Measurements from ENCODE around the gene GALNT18. TPM values are rescaled to one million over a fixed set of nuclear protein-coding genes. Genes with fewer than 3 reads are reported as not detected.

GALNT18 gene
- total RNA-seq, 1 experiment from 2014 or later: 1.7 TPM

DNA sequence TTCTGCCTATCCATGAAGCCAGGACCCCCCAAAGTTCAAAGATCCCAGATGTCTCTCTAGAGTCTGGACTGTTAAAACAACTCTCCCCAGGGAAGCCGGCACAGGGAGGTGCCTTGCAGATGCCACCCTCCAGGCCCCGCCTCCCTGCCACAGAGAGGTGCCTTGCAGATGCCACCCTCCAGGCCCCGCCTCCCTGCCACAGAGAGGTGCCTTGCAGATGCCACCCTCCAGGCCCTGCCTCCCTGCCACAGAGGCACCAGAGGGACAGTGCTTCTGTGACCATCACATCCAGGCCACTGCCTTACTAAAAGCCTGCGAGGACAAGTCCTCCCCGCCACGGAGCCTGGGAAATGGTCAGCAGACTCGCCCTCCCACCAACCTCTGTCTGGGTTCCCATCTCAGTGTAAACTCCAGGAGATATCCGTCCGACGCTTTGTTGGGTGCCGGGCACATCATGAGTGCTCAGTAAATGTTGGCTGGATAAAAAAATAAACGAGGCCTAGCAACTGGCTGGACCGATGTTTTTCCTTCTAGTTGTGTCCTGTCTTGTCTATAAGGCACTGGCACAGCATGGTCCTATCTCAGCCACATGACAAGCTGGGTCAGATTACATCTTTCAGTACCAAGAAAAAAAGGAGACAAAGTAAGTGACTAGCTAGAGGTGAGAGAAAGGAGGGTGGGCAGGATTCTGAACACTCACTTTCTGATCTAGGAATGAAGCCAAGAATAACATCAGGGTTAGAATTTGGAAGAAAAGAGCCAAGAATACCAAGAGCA lies 177.6 kb downstream of the GALNT18 start:
- Histone ChIP-seq H4K5ac (ENCODE audit: insufficient read length, low read depth, low read length) (no peak overlapping the region), H2BK15ac (ENCODE audit: low read depth, low read length) (no peak overlapping the region), H4K20me1 (ENCODE audit: control insufficient read depth, insufficient read depth, insufficient read length) (no peaks in the 10 kb centered on the region), H2BK12ac (ENCODE audit: insufficient read length, low read depth, low read length) (no peak overlapping the region), H3K14ac (ENCODE audit: insufficient read depth, low read length) (no peak overlapping the region), H2AFZ (ENCODE audit: low read length) (no peak overlapping the region), H3K79me1 (ENCODE audit: insufficient read depth, low read depth, low read length, poor library complexity, severe bottlenecking) (no peaks in the 10 kb centered on the region), H4K8ac (replicated peaks; ENCODE audit: insufficient read length, low read depth, low read length) (no peak overlapping the region), H3K9me3 (ENCODE audit: control insufficient read depth, low read depth, low read length) (no peaks in the 10 kb centered on the region), H3K79me2 (ENCODE audit: insufficient read depth, low read length) (no peaks in the 10 kb centered on the region), H3K27me3 (ENCODE audit: insufficient read depth, low read length) (no peaks in the 10 kb centered on the region), H3K18ac (ENCODE audit: insufficient read length, low read depth, low read length) (no peak overlapping the region), H3K23me2 (ENCODE audit: insufficient read length, low read depth, low read length, poor library complexity, severe bottlenecking) (no peaks in the 10 kb centered on the region), H4K91ac (ENCODE audit: insufficient read length, low read depth, low read length) (no peak overlapping the region), H3K9ac (ENCODE audit: extremely low read depth, insufficient read length, low read length) (no peak overlapping the region), H3K4ac (ENCODE audit: low read depth, low read length) (no peak overlapping the region), H3T11ph (ENCODE audit: low read length) (no peak overlapping the region), H3K23ac (ENCODE audit: insufficient read length, low read depth, low read length) (no peak overlapping the region), H2BK5ac (ENCODE audit: insufficient read length, low read length) (no peak overlapping the region), H2BK20ac (ENCODE audit: low read depth, low read length, poor library complexity, severe bottlenecking) (no peak overlapping the region), H3K56ac (ENCODE audit: insufficient read length, low read depth, low read length) (no peak overlapping the region), H2AK5ac (ENCODE audit: insufficient read length, low read length) (no peak overlapping the region), H3K4me1 (ENCODE audit: insufficient read depth, low read length) (no peaks in the 10 kb centered on the region; the same call in 1 of the 2 replicates), H3K27ac (ENCODE audit: insufficient read length, low read depth, low read length) (no peak overlapping the region), H3K4me2 (ENCODE audit: insufficient read depth, insufficient read length, low read length) (no peak overlapping the region), H2BK120ac (ENCODE audit: low read depth, low read length, poor library complexity, severe bottlenecking) (no peak overlapping the region)
- no peak overlapping the region for H3K4me3 Mint-ChIP-seq
- H3K4me1 Mint-ChIP-seq: peaks cover 15 to 23% of the 10 kb centered on the region in 2 experiments
- TF ChIP-seq, protein P1, sequence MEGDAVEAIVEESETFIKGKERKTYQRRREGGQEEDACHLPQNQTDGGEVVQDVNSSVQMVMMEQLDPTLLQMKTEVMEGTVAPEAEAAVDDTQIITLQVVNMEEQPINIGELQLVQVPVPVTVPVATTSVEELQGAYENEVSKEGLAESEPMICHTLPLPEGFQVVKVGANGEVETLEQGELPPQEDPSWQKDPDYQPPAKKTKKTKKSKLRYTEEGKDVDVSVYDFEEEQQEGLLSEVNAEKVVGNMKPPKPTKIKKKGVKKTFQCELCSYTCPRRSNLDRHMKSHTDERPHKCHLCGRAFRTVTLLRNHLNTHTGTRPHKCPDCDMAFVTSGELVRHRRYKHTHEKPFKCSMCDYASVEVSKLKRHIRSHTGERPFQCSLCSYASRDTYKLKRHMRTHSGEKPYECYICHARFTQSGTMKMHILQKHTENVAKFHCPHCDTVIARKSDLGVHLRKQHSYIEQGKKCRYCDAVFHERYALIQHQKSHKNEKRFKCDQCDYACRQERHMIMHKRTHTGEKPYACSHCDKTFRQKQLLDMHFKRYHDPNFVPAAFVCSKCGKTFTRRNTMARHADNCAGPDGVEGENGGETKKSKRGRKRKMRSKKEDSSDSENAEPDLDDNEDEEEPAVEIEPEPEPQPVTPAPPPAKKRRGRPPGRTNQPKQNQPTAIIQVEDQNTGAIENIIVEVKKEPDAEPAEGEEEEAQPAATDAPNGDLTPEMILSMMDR (conservative IDR thresholded peaks at IDR 0.05): no peak
- H3K9me3 Mint-ChIP-seq: no peaks in the 10 kb centered on the region; a peak in 1 of 5 replicates
- no peak for DNase-seq
- no CpG with 5 or more reads among the region's 13 CpGs for WGBS (ENCODE audit: extremely low coverage, insufficient read length, low lambda C conversion rate)
- no peak overlapping the region for H3K27ac Mint-ChIP-seq
- no peaks in the 10 kb centered on the region; a peak in 1 of 7 replicates for H3K36me3 Mint-ChIP-seq (ENCODE audit: insufficient read depth in 1 of 3, low read depth in 3 of 3)
- no peaks in the 10 kb centered on the region for H3K27me3 Mint-ChIP-seq (ENCODE audit: low read depth)
